Liver (tissue), 9 donors: ENCODE results near the gene GNG13. TPM values are rescaled to one million over a fixed set of nuclear protein-coding genes. Genes with fewer than 3 reads are reported as not detected.

ENCODE experiments used
- DNase-seq: peaks from one replicate; pipeline ENCODE4 v3.0.0-alpha.2; 2017; ENCODE audit warnings: low spot score
- H3K27ac ChIP-seq, 2 donors: one replicate each; pipeline ENCODE4 v1.7.0; 2013; ENCODE audit warnings: inconsistent platforms in 2 of 2, low read length in 2 of 2, control low read depth in 1 of 2, low read depth in 1 of 2, mild to moderate bottlenecking in 1 of 2
- H3K27me3 ChIP-seq, 4 donors: one replicate each; pipeline versions ENCODE4 v1.6.1 to v1.7.0; 2013; ENCODE audit warnings: low read length in 3 of 4, inconsistent platforms in 1 of 4, mild to moderate bottlenecking in 1 of 4, moderate library complexity in 1 of 4; ENCODE audit not compliant: control insufficient read depth in 4 of 4, insufficient read depth in 4 of 4
- H3K36me3 ChIP-seq, 4 donors: one replicate each; pipeline versions ENCODE4 v1.6.1 to v1.7.0; 2013; ENCODE audit warnings: low read length in 3 of 4, mild to moderate bottlenecking in 3 of 4, low read depth in 1 of 4, moderate library complexity in 1 of 4; ENCODE audit not compliant: control insufficient read depth in 4 of 4, insufficient read depth in 3 of 4
- H3K4me1 ChIP-seq, 4 donors: one replicate each; pipeline versions ENCODE4 v1.6.1 to v1.7.0; 2013; ENCODE audit warnings: low read length in 3 of 4, mild to moderate bottlenecking in 3 of 4, moderate library complexity in 1 of 4; ENCODE audit not compliant: control insufficient read depth in 4 of 4, insufficient read depth in 4 of 4
- H3K4me3 ChIP-seq, 3 donors: one replicate each; pipeline versions ENCODE4 v1.6.1 to v1.7.0; 2013; ENCODE audit warnings: low read length in 3 of 3, control low read depth in 1 of 3, low read depth in 1 of 3, mild to moderate bottlenecking in 1 of 3
- H3K9ac ChIP-seq, 2 donors: one replicate each; pipeline ENCODE4 v1.7.0; 2013; ENCODE audit warnings: low read length in 2 of 2, mild to moderate bottlenecking in 2 of 2, moderate library complexity in 2 of 2, control low read depth in 1 of 2, low read depth in 1 of 2
- H3K9me3 ChIP-seq, 4 donors: one replicate each; pipeline versions ENCODE4 v1.6.1 to v1.7.0; 2013; ENCODE audit warnings: low read length in 3 of 4; ENCODE audit not compliant: control insufficient read depth in 4 of 4
- CTCF ChIP-seq: fragments of 150-350 bp; IDR thresholded peaks from 2 replicates; pipeline ENCODE4 v1.5.1; 2017; ENCODE audit warnings: improper control_type of control experiment, low read depth, low read length; ENCODE audit not compliant: missing input control
- EGR1 ChIP-seq, 2 donors: IDR thresholded peaks; 2 replicates each; pipeline ENCODE4 v1.6.1; 2016 to 2018; ENCODE audit warnings: antibody characterized with exemption in 2 of 2, low read depth in 2 of 2
- FOXA1 ChIP-seq: IDR thresholded peaks from 2 replicates; pipeline ENCODE4 v1.6.1; 2016; ENCODE audit warnings: antibody characterized with exemption
- FOXA2 ChIP-seq: IDR thresholded peaks from 2 replicates; pipeline ENCODE4 v1.6.1; 2016; ENCODE audit warnings: antibody characterized with exemption
- GABPA ChIP-seq, 2 donors: IDR thresholded peaks in 1 of 2; conservative IDR thresholded peaks in 1 of 2; 2 replicates each; pipeline ENCODE4 v1.6.1; 2016; ENCODE audit warnings: antibody characterized with exemption in 2 of 2, mild to moderate bottlenecking in 1 of 2, moderate library complexity in 1 of 2
- HNF4A ChIP-seq, 2 donors: conservative IDR thresholded peaks; 2 replicates each; pipeline ENCODE4 v1.6.1; 2016; ENCODE audit warnings: antibody characterized with exemption in 2 of 2, mild to moderate bottlenecking in 2 of 2
- HNF4G ChIP-seq: IDR thresholded peaks from 2 replicates; pipeline ENCODE4 v1.6.1; 2016; ENCODE audit warnings: antibody characterized with exemption
- JUND ChIP-seq, 2 donors: IDR thresholded peaks; 2 replicates each; pipeline ENCODE4 v1.6.1; 2016; ENCODE audit warnings: antibody characterized with exemption in 2 of 2
- MAX ChIP-seq: IDR thresholded peaks from 2 replicates; pipeline ENCODE4 v1.6.1; 2016; ENCODE audit warnings: antibody characterized with exemption
- NR2F2 ChIP-seq: IDR thresholded peaks from 2 replicates; pipeline ENCODE4 v1.6.1; 2016; ENCODE audit warnings: antibody characterized with exemption
- RAD21 ChIP-seq, 2 donors: IDR thresholded peaks; 2 replicates each; pipeline ENCODE4 v1.6.1; 2016; ENCODE audit warnings: antibody characterized with exemption in 2 of 2, mild to moderate bottlenecking in 2 of 2
- RXRA ChIP-seq, 2 donors: IDR thresholded peaks; 2 replicates each; pipeline ENCODE4 v1.6.1; 2017 to 2018; ENCODE audit warnings: antibody characterized with exemption in 2 of 2, mild to moderate bottlenecking in 1 of 2
- SP1 ChIP-seq: IDR thresholded peaks from 2 replicates; pipeline ENCODE4 v1.6.1; 2018; ENCODE audit warnings: antibody characterized with exemption, mild to moderate bottlenecking
- TAF1 ChIP-seq: conservative IDR thresholded peaks from 2 replicates; pipeline ENCODE4 v1.6.1; 2016; ENCODE audit warnings: antibody characterized with exemption, mild to moderate bottlenecking
- YY1 ChIP-seq: IDR thresholded peaks from 2 replicates; pipeline ENCODE4 v1.6.1; 2016; ENCODE audit warnings: antibody characterized with exemption, mild to moderate bottlenecking
- ZBTB33 ChIP-seq: IDR thresholded peaks from 2 replicates; pipeline ENCODE4 v1.6.1; 2016; ENCODE audit warnings: antibody characterized with exemption
- WGBS: extraction: QIAGEN DNeasy Blood & Tissue Kit; methylation state at CpG from one replicate; pipeline ENCODE4 v1.1.7; 2013; 5-methylcytosine and 5-hydroxymethylcytosine counted together
- polyA plus RNA-seq, 2 donors: library from polyadenylated mRNA; stranded (reverse) in 1 of 2; unstranded in 1 of 2; fragments of 200-250 nt in 1 of 2; fragments of >200 nt in 1 of 2; fragmentation: Nextera tagmentation in 1 of 2; extraction: Ambion mirVana in 1 of 2; gene quantifications; one replicate each; pipeline versions ENCODE4 v1.2.1 to v1.2.3, GENCODE V29; 2013 to 2015
- total RNA-seq, 2 donors: library from RNA; depleted of rRNA; stranded (reverse); fragments of >200 nt; gene quantifications; one replicate each; pipeline ENCODE4 v1.2.3, GENCODE V29; 2014
- TF ChIP-seq, protein P1 (sequence below): IDR thresholded peaks from 2 replicates; pipeline ENCODE4 v1.6.1; 2016; ENCODE audit warnings: antibody characterized with exemption, mild to moderate bottlenecking
- TF ChIP-seq, protein P2 (sequence below): IDR thresholded peaks from 2 replicates; pipeline ENCODE4 v1.6.1; 2016; ENCODE audit warnings: antibody characterized with exemption
- donor health status: healthy.
- donor health status: healthy.
- donor health status: healthy.
- donor health status: healthy.
- donor health status: healthy.

GNG13 gene
- total and polyA plus RNA-seq, 4 donors: not detected

DNA sequence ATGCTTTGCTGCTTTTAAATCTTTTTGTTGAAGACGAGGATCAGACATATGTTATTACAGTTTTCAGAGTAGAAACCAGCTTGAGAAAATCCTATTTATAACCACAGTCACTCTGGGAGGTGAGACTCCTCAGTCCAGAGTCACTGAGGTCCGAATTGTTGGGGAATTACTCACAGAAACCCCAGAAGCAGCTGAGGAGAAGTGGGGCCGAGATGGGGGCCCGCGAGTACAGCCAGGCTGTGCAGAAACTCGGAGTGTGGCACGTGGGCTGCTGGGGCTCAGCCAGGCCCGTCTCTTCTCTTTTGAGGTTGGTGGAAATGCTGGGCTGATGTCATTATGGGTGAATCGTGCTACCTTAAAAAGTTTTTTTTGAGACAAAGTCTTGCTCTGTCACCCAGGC, 14.4 kb upstream of the GNG13 start:
- no peaks in the 10 kb centered on the region for H3K36me3 ChIP-seq
- H3K27me3 ChIP-seq: peaks cover 2 to 9% (median 6%) of the 10 kb centered on the region in 4 donors
- H3K27ac ChIP-seq: no peak overlapping the region
- H3K9ac ChIP-seq: no peak overlapping the region
- no peak for TF ChIP-seq ZBTB33
- no peak for TF ChIP-seq GABPA (IDR thresholded peaks at IDR 0.05 in 1 of 2, conservative IDR thresholded peaks at IDR 0.05 in 1 of 2)
- TF ChIP-seq CTCF: no peak
- TF ChIP-seq, protein P1, sequence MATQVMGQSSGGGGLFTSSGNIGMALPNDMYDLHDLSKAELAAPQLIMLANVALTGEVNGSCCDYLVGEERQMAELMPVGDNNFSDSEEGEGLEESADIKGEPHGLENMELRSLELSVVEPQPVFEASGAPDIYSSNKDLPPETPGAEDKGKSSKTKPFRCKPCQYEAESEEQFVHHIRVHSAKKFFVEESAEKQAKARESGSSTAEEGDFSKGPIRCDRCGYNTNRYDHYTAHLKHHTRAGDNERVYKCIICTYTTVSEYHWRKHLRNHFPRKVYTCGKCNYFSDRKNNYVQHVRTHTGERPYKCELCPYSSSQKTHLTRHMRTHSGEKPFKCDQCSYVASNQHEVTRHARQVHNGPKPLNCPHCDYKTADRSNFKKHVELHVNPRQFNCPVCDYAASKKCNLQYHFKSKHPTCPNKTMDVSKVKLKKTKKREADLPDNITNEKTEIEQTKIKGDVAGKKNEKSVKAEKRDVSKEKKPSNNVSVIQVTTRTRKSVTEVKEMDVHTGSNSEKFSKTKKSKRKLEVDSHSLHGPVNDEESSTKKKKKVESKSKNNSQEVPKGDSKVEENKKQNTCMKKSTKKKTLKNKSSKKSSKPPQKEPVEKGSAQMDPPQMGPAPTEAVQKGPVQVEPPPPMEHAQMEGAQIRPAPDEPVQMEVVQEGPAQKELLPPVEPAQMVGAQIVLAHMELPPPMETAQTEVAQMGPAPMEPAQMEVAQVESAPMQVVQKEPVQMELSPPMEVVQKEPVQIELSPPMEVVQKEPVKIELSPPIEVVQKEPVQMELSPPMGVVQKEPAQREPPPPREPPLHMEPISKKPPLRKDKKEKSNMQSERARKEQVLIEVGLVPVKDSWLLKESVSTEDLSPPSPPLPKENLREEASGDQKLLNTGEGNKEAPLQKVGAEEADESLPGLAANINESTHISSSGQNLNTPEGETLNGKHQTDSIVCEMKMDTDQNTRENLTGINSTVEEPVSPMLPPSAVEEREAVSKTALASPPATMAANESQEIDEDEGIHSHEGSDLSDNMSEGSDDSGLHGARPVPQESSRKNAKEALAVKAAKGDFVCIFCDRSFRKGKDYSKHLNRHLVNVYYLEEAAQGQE: no peak
- TF ChIP-seq RAD21 (IDR thresholded peaks at IDR 0.05): no peak
- no peak for TF ChIP-seq FOXA1
- TF ChIP-seq HNF4A (conservative IDR thresholded peaks at IDR 0.05): no peak
- TF ChIP-seq NR2F2: no peak
- no peak for TF ChIP-seq SP1
- no peak for TF ChIP-seq HNF4G
- no peak for TF ChIP-seq RXRA (IDR thresholded peaks at IDR 0.05)
- no peak for TF ChIP-seq JUND (IDR thresholded peaks at IDR 0.05)
- TF ChIP-seq MAX: no peak
- no peak for TF ChIP-seq TAF1
- TF ChIP-seq YY1: no peak
- TF ChIP-seq, protein P2, sequence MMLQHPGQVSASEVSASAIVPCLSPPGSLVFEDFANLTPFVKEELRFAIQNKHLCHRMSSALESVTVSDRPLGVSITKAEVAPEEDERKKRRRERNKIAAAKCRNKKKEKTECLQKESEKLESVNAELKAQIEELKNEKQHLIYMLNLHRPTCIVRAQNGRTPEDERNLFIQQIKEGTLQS: no peak
- TF ChIP-seq EGR1 (IDR thresholded peaks at IDR 0.05; ENCODE audit: low read depth in 2 of 2): no peak
- no peak for TF ChIP-seq FOXA2
- 81% methylated on average over 9 of the region's 9 CpGs for WGBS
- no peaks in the 10 kb centered on the region for H3K4me1 ChIP-seq
- no peaks in the 10 kb centered on the region for H3K9me3 ChIP-seq
- no peak for DNase-seq
- H3K4me3 ChIP-seq: no peak overlapping the region
